Osteoblast (primary cell): ENCODE measurements around the gene PTPRN2. TPM values are rescaled to one million over a fixed set of nuclear protein-coding genes. Genes with fewer than 3 reads are reported as not detected.

ENCODE experiments used
- DNase-seq: peaks from one replicate; pipeline ENCODE4 v3.0.0; 2011; ENCODE audit warnings: low spot score, mixed read lengths; ENCODE audit not compliant: insufficient read length; ENCODE audit errors: missing footprints
- H2AFZ ChIP-seq: 2 replicates; pipeline ENCODE4 v1.6.0; 2011; ENCODE audit warnings: mild to moderate bottlenecking, low read length
- H3K27ac ChIP-seq: 2 replicates; pipeline ENCODE4 v1.5.1; 2011; ENCODE audit warnings: mild to moderate bottlenecking, low read depth, low read length, moderate library complexity
- H3K27me3 ChIP-seq: 2 replicates; pipeline ENCODE4 v1.6.0; 2012; ENCODE audit warnings: mild to moderate bottlenecking, control low read depth, inconsistent platforms, low read length, moderate library complexity; ENCODE audit not compliant: insufficient read depth
- H3K36me3 ChIP-seq: 2 replicates; pipeline ENCODE4 v1.5.1; 2011; ENCODE audit warnings: mild to moderate bottlenecking, low read length, control low read depth, moderate library complexity; ENCODE audit not compliant: insufficient read depth
- H3K4me1 ChIP-seq: 2 replicates; pipeline ENCODE4 v1.5.1; 2011; ENCODE audit warnings: mild to moderate bottlenecking, low read length, control low read depth, moderate library complexity; ENCODE audit not compliant: insufficient read depth
- H3K4me2 ChIP-seq: 2 replicates; pipeline ENCODE4 v1.6.0; 2011; ENCODE audit warnings: mild to moderate bottlenecking, low read length; ENCODE audit not compliant: insufficient read depth
- H3K4me3 ChIP-seq: fragments of 200-600 bp; sonication (generic); 3 replicates; pipeline ENCODE4 v1.5.1; 2012; ENCODE audit warnings: mild to moderate bottlenecking, low read length, inconsistent platforms; ENCODE audit not compliant: insufficient read depth
- H3K79me2 ChIP-seq: 2 replicates; pipeline ENCODE4 v1.6.0; 2012; ENCODE audit warnings: mild to moderate bottlenecking, low read length, control low read depth, inconsistent platforms; ENCODE audit not compliant: insufficient read depth
- H3K9me3 ChIP-seq: 2 replicates; pipeline ENCODE4 v1.5.1; 2011; ENCODE audit warnings: low read depth, low read length, control low read depth
- H4K20me1 ChIP-seq: 2 replicates; pipeline ENCODE4 v1.6.0; 2012; ENCODE audit warnings: mild to moderate bottlenecking, low read length, control low read depth; ENCODE audit not compliant: insufficient read depth
- CTCF ChIP-seq: IDR thresholded peaks from 2 replicates; pipeline ENCODE4 v1.5.1; 2011; ENCODE audit warnings: mild to moderate bottlenecking, low read depth, low read length, moderate library complexity; ENCODE audit errors: extremely low read depth
- total RNA-seq: library from RNA; depleted of rRNA; stranded (reverse); fragments of >200 nt; gene quantifications from 2 replicates; pipeline ENCODE4 v1.2.3, GENCODE V29; 2012

PTPRN2 gene
- total RNA-seq, 1 donor = 0.36 TPM

DNA sequence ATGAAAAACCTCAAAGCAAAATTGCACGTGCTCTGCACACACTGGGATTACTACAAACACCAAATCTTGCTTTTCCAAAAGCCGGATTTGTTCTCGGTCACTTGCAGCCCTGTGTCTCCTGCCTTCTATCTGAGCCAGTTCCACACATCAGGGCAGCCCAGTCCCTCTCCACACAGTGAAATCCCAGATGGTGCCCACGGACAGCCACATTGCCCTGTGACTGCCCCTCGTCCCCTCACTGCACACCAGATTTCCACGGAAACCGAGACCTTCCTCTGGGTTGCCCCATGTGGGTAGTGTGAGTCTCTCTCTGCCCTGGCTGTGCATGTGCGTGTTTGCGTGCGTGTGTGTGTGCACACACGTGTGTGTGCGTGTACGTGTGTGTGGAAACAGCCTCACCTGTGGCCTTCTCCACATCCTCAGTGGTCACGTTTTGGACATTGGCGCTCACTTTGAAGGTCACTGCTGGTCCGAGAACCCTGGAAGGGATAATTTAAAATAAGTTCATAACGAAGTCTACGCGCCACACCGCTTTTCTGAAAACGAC lies 506.7 kb downstream of the PTPRN2 start:
- Histone ChIP-seq H3K79me2 (no peaks in the 10 kb centered on the region), H2AFZ (no peak overlapping the region), H3K4me1 (no peaks in the 10 kb centered on the region), H3K27me3 (no peaks in the 10 kb centered on the region), H3K9me3 (peaks cover 4% of the 10 kb centered on the region), H3K4me3 (no peak overlapping the region), H4K20me1 (no peaks in the 10 kb centered on the region), H3K27ac (no peak overlapping the region), H3K4me2 (no peak overlapping the region), H3K36me3 (no peaks in the 10 kb centered on the region)
- no peak for TF ChIP-seq CTCF
- DNase-seq = no peak

- Histone ChIP-seq H3K4me1 (no peaks in the 10 kb centered on the region), H3K27me3 (no peaks in the 10 kb centered on the region), H3K36me3 (no peaks in the 10 kb centered on the region), H3K4me3 (no peak overlapping the region), H3K79me2 (no peaks in the 10 kb centered on the region), H4K20me1 (no peaks in the 10 kb centered on the region), H3K4me2 (no peak overlapping the region), H2AFZ (no peak overlapping the region), H3K9me3 (peaks cover 4% of the 10 kb centered on the region), H3K27ac (no peak overlapping the region)
- peak; percentile 18 for DNase-seq
- no peak for TF ChIP-seq CTCF
These were observed 509.4 kb downstream of the PTPRN2 start for GRCh38 chr7:158077934-158078910.

GRCh38 chr7:158077151-158077840 lies 510.3 kb downstream of the PTPRN2 start:
- H3K4me1 ChIP-seq = no peaks in the 10 kb centered on the region
- no peak overlapping the region for H3K4me3 ChIP-seq
- no peak for DNase-seq
- peaks cover 4% of the 10 kb centered on the region for H3K9me3 ChIP-seq
- no peaks in the 10 kb centered on the region for H3K36me3 ChIP-seq
- H3K79me2 ChIP-seq = no peaks in the 10 kb centered on the region
- TF ChIP-seq CTCF = no peak
- no peak overlapping the region for H3K4me2 ChIP-seq
- no peak overlapping the region for H2AFZ ChIP-seq
- H4K20me1 ChIP-seq = no peaks in the 10 kb centered on the region
- no peak overlapping the region for H3K27ac ChIP-seq
- no peaks in the 10 kb centered on the region for H3K27me3 ChIP-seq

DNA sequence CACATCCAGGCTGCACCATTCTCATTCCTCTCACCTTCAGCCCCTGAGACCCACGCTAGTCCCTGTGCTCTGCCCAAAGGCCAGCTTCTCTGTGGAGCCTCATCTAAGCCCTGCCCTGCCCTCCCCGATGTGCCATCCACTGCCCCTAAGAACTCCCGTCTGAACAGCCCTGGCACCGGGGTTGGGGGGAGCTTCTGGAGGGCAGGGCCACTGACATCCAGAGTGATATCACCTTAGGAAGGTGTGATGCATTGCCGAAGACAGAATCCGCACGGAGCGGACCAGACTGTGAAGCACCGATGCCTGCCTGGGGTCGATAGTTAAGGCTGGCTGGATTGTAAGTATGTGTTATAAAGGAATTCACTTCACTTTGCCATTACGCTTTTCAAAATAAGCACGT lies 511.0 kb downstream of the PTPRN2 start:
- no peak for DNase-seq
- Histone ChIP-seq H3K4me1 (no peaks in the 10 kb centered on the region), H3K27me3 (no peaks in the 10 kb centered on the region), H3K79me2 (no peaks in the 10 kb centered on the region), H3K36me3 (no peaks in the 10 kb centered on the region), H2AFZ (no peak overlapping the region), H3K4me2 (no peak overlapping the region), H3K9me3 (peaks cover 4% of the 10 kb centered on the region), H3K4me3 (no peak overlapping the region), H3K27ac (no peak overlapping the region), H4K20me1 (no peaks in the 10 kb centered on the region)
- no peak for TF ChIP-seq CTCF
